Activated naive CD4-positive, alpha-beta T cell treated with anti-CD3 and anti-CD28 coated beads, Interleukin-2, amount 50 U/mL, for 24 hours (primary cell): ENCODE results near the gene GAL3ST2.
"Not testable (repeated sequence)": the region's sequence is repeated elsewhere in the genome, so short reads cannot be mapped to it uniquely, and the experiment has no call there.

Source experiments
- H3K27ac Mint-ChIP-seq: one replicate; pipeline ENCODE4 v1.8.0; 2021; ENCODE audit warnings: mild to moderate bottlenecking, mixed read lengths
- H3K27me3 Mint-ChIP-seq: one replicate; pipeline ENCODE4 v1.8.0; 2021; ENCODE audit warnings: mixed read lengths
- H3K36me3 Mint-ChIP-seq: one replicate; pipeline ENCODE4 v1.8.0; 2021; ENCODE audit warnings: mixed read lengths
- H3K4me1 Mint-ChIP-seq: one replicate; pipeline ENCODE4 v1.8.0; 2021; ENCODE audit warnings: mixed read lengths
- H3K4me3 Mint-ChIP-seq: one replicate; pipeline ENCODE4 v1.8.0; 2021; ENCODE audit warnings: mild to moderate bottlenecking, mixed read lengths
- H3K9me3 Mint-ChIP-seq: one replicate; pipeline ENCODE4 v1.8.0; 2021; ENCODE audit warnings: mixed read lengths

Gene GAL3ST2

GRCh38 chr2:241814393-241814642, 37.7 kb downstream of the GAL3ST2 start:
- no peak overlapping the region for H3K27ac Mint-ChIP-seq
- no peaks in the 10 kb centered on the region for H3K27me3 Mint-ChIP-seq
- H3K36me3 Mint-ChIP-seq: no peaks in the 10 kb centered on the region
- no peak overlapping the region for H3K4me3 Mint-ChIP-seq
- H3K4me1 Mint-ChIP-seq: peaks cover 7% of the 10 kb centered on the region
- H3K9me3 Mint-ChIP-seq: no peaks in the 10 kb centered on the region

DNA sequence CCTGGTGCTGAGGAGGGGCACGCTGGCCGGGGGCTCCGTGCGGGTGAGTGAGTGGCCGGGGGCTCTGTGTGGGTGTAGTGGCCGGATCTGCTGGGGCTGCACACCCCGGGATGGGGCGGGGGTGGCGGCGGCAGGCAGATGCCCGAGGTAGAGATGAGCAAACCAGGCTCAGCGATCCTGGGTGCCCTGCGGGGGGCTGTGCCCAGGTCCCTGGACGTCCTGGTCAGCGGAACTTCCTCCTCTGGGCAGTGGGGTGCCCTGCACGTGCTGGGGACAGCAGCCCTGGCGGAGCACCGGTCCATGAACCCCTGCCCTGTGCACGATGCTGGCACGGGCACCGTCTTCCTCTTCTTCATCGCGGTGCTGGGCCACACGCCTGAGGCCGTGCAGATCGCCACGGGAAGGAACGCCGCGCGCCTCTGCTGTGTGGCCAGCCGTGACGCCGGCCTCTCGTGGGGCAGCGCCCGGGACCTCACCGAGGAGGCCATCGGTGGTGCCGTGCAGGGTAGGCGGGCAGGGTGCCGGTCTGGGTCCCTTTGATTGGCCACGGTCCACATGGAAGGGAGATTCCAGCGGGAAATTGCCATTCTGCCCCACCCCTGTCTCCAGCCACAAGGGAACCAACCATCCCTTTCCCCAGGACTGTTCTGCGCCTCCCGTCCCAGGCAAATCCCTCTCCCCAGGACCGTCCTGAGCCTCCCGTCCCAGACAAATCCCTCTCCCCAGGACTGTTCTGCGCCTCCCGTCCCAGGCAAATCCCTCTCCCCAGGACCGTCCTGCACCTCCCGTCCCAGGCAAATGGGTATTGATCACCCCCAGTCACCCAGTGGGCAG, 38.2 kb downstream of the GAL3ST2 start:
- H3K27ac Mint-ChIP-seq: no peak overlapping the region
- no peaks in the 10 kb centered on the region for H3K36me3 Mint-ChIP-seq
- H3K4me3 Mint-ChIP-seq: no peak overlapping the region
- no peaks in the 10 kb centered on the region for H3K27me3 Mint-ChIP-seq
- H3K9me3 Mint-ChIP-seq: no peaks in the 10 kb centered on the region
- peaks cover 7% of the 10 kb centered on the region for H3K4me1 Mint-ChIP-seq

- Mint-ChIP-seq H3K27me3 (no peaks in the 10 kb centered on the region), H3K4me3 (no peak overlapping the region), H3K27ac (no peak overlapping the region), H3K9me3 (no peaks in the 10 kb centered on the region), H3K4me1 (peaks cover 7% of the 10 kb centered on the region), H3K36me3 (no peaks in the 10 kb centered on the region)
Observed at GRCh38 chr2:241815477-241816430, 39.1 kb downstream of the GAL3ST2 start.

DNA sequence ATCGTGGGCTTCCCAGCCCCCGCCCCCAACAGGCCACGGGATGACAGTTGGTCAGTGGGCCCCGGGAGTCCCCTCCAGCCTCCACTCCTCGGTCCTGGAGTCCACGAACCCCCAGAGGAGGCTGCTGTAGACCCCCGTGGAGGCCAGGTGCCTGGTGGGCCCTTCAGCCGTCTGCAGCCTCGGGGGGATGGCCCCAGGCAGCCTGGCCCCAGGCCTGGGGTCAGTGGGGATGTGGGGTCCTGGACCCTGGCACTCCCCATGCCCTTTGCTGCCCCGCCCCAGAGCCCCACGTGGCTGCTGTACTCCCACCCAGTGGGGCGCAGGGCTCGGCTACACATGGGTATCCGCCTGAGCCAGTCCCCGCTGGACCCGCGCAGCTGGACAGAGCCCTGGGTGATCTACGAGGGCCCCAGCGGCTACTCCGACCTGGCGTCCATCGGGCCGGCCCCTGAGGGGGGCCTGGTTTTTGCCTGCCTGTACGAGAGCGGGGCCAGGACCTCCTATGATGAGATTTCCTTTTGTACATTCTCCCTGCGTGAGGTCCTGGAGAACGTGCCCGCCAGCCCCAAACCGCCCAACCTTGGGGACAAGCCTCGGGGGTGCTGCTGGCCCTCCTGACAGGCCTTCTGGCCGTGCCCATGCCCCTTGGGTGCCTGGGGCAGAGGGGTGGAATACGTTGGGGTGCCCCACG, 40.0 kb downstream of the GAL3ST2 start:
- no peak overlapping the region for H3K27ac Mint-ChIP-seq
- H3K4me1 Mint-ChIP-seq: peaks cover 7% of the 10 kb centered on the region
- no peak overlapping the region for H3K4me3 Mint-ChIP-seq
- no peaks in the 10 kb centered on the region for H3K27me3 Mint-ChIP-seq
- no peaks in the 10 kb centered on the region for H3K9me3 Mint-ChIP-seq
- no peaks in the 10 kb centered on the region for H3K36me3 Mint-ChIP-seq

DNA sequence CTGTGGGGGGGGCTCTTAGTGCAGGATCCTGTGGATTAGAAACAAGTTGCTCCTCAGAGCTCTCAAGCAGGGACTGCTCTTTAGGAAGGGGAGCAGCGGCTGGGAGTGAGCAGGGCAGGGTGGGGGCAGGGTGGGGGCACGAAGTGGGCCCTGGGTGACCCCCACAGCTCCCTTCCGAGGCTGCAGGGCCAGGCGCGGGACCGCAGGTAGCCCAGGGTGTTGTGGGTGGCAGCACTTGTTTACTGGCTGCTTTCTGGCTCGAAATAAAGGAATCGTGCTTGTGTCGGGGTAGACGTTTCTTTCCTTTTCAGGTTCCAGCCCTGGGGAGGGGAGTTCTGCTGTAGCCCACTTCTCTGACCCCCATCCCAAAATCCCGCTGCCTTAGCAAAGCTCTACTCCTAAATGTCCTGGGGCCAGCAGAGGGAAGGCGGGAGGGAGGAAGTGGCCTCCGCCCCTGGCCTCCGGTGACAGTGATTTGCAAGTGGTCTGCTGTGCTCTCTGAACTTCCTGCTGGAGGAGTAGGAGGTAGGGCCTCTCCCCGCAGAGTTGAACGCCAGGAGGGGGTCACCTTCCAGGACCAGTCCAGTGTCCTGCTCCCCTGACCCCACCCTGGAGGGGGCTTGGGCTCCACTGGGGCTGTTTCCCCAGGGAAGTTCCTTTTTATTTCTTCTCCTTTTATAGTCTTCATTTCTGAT, 40.7 kb downstream of the GAL3ST2 start:
- Mint-ChIP-seq H3K36me3 (no peaks in the 10 kb centered on the region), H3K4me3 (no peak overlapping the region), H3K4me1 (peaks cover 7% of the 10 kb centered on the region), H3K27ac (peak overlapping the region; percentile 12), H3K27me3 (no peaks in the 10 kb centered on the region), H3K9me3 (no peaks in the 10 kb centered on the region)

- H3K27ac Mint-ChIP-seq: peak overlapping the region; percentile 12
- not testable (repeated sequence) for H3K27me3 Mint-ChIP-seq, H3K9me3 Mint-ChIP-seq, H3K4me3 Mint-ChIP-seq, H3K36me3 Mint-ChIP-seq
- peaks cover 12% of the 10 kb centered on the region for H3K4me1 Mint-ChIP-seq
Observed at GRCh38 chr2:241817821-241818215, 41.2 kb downstream of the GAL3ST2 start.

- H3K9me3 Mint-ChIP-seq: no peaks in the 10 kb centered on the region
- no peaks in the 10 kb centered on the region for H3K27me3 Mint-ChIP-seq
- H3K36me3 Mint-ChIP-seq: no peaks in the 10 kb centered on the region
- H3K4me1 Mint-ChIP-seq: peaks cover 15% of the 10 kb centered on the region
- H3K27ac Mint-ChIP-seq: no peak overlapping the region
- no peak overlapping the region for H3K4me3 Mint-ChIP-seq
Observed at GRCh38 chr2:241818229-241818942, 41.8 kb downstream of the GAL3ST2 start.

- no peak overlapping the region for H3K4me3 Mint-ChIP-seq
- no peaks in the 10 kb centered on the region for H3K27me3 Mint-ChIP-seq
- H3K4me1 Mint-ChIP-seq: peaks cover 15% of the 10 kb centered on the region
- H3K36me3 Mint-ChIP-seq: no peaks in the 10 kb centered on the region
- H3K9me3 Mint-ChIP-seq: no peaks in the 10 kb centered on the region
- no peak overlapping the region for H3K27ac Mint-ChIP-seq
Observed at GRCh38 chr2:241818943-241819270, 42.3 kb downstream of the GAL3ST2 start.

DNA sequence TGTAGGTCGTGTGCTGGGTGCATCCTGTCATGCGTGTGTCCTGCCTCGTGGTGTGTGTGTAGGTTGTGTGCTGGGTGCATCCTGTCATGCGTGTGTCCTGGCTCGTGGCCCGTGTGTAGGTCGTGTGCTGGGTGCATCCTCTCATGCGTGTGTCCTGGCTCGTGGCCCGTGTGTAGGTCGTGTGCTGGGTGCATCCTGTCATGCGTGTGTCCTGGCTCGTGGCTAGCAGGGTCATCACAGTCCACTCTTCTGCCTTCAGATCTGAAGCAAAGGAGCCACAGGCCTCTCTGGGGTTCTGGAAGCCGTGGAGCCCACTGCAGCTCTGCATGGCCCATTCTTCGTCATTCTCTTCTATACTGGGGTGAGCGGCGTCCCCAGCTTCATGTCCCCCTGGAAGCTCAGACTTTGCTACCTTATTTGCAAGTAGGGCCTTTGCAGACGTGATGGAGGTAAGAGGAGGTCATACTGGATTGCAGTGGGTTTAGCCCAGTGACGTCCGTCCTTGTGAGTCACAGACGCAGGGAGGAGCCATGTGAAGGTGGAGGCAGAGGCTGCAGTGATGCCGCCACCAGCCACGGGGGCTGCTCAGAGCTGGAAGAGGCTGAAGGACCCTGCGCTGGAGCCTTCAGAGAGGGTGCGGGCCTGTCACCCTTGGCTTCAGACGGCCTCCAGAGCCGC, 43.5 kb downstream of the GAL3ST2 start:
- H3K4me3 Mint-ChIP-seq, H3K36me3 Mint-ChIP-seq, H3K9me3 Mint-ChIP-seq, H3K27ac Mint-ChIP-seq, H3K27me3 Mint-ChIP-seq: not testable (repeated sequence)
- H3K4me1 Mint-ChIP-seq: peaks cover 15% of the 10 kb centered on the region

DNA sequence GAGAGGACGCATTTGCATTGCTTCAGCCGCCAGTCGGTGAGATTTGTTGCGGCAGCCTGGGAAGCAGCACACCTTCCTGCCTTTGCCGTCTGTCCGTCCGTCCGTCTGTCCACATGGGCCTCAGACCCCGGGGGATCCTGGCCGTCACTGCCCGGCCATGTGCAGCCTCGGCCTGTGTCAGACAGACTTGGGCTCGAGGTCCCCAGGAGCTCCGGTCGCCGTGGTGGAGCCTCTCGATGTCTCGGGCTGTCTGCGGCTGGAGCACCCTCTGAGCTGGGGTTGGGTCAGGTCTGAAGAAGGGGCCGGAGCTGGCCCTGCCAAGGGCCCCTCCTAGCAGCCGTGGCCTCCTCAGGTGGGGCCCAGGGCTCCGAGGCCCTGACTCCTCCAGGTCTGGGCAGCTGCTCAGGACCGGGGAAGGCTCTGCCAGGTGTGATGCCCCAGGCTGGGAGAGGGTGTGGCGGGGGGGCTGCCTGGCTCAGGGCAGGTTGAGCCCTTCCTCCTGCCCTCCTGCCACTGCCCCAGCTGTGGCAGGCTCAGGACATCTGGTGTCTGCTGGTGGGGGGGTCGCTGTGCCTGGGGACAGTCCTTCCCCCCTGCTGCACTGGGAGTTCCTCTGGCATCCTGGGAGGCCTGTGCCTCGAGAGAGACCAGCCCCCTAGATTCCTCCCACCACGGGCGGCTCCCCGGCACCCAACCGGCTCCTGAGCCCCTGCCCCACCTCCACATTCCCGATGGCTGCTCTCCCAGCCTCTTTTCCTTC, 44.2 kb downstream of the GAL3ST2 start:
- Mint-ChIP-seq H3K27ac (no peak overlapping the region), H3K9me3 (peaks cover 5% of the 10 kb centered on the region), H3K4me1 (peaks cover 15% of the 10 kb centered on the region), H3K27me3 (peaks cover 1% of the 10 kb centered on the region), H3K4me3 (no peak overlapping the region), H3K36me3 (peaks cover 4% of the 10 kb centered on the region)

- H3K27ac Mint-ChIP-seq: no peak overlapping the region
- peaks cover 4% of the 10 kb centered on the region for H3K36me3 Mint-ChIP-seq
- peaks cover 1% of the 10 kb centered on the region for H3K27me3 Mint-ChIP-seq
- H3K4me3 Mint-ChIP-seq: no peak overlapping the region
- H3K4me1 Mint-ChIP-seq: peaks cover 15% of the 10 kb centered on the region
- H3K9me3 Mint-ChIP-seq: peaks cover 5% of the 10 kb centered on the region
Observed at GRCh38 chr2:241821460-241822263, 45.0 kb downstream of the GAL3ST2 start.

DNA sequence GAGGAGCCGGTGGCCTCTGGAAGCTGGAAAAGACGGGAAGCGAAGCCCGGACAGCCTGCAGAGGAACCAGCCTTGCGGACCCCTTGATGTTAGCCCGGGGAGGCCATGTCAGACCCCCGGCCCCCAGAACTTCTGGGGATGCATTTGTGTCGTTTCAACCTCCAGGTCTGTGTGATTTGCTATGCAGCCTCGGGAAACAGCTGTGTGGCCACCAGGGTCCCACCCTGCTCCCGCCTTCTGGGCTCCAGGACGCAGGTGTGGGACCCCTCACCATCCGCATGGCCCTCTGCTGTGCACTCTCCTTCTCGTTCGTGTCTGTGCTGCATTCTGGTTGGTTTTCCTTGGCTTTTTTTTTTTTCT, 45.6 kb downstream of the GAL3ST2 start:
- Mint-ChIP-seq H3K4me1 (peaks cover 14% of the 10 kb centered on the region), H3K27ac (no peak overlapping the region), H3K9me3 (peaks cover 9% of the 10 kb centered on the region), H3K4me3 (no peak overlapping the region), H3K36me3 (peaks cover 4% of the 10 kb centered on the region), H3K27me3 (peaks cover 2% of the 10 kb centered on the region)

- not testable (repeated sequence) for H3K36me3 Mint-ChIP-seq, H3K27ac Mint-ChIP-seq, H3K27me3 Mint-ChIP-seq, H3K4me1 Mint-ChIP-seq, H3K4me3 Mint-ChIP-seq
- H3K9me3 Mint-ChIP-seq: peaks cover 13% of the 10 kb centered on the region
Observed at GRCh38 chr2:241823531-241824437, 47.2 kb downstream of the GAL3ST2 start.
